H9 (cell line): ENCODE results near the gene TLR10. TPM values are rescaled to one million over a fixed set of nuclear protein-coding genes. Genes with fewer than 3 reads are reported as not detected.
"Not testable (repeated sequence)": the region's sequence is repeated elsewhere in the genome, so short reads cannot be mapped to it uniquely, and the experiment has no call there.

Experiments used
- DNase-seq: peaks from one replicate; pipeline ENCODE4 v3.0.0-alpha.2; 2017
- H2AFZ ChIP-seq: one replicate; pipeline ENCODE4 v1.6.1; 2013; ENCODE audit warnings: mild to moderate bottlenecking, low read length, control low read depth, moderate library complexity
- H2AK5ac ChIP-seq: 2 replicates; pipeline ENCODE4 v1.6.1; 2013; ENCODE audit warnings: low read length, control low read depth, mixed read lengths; ENCODE audit not compliant: insufficient read length
- H2BK120ac ChIP-seq: one replicate; pipeline ENCODE4 v1.6.1; 2013; ENCODE audit warnings: low read depth, mild to moderate bottlenecking, low read length, control low read depth, inconsistent platforms; ENCODE audit not compliant: poor library complexity, severe bottlenecking
- H2BK12ac ChIP-seq: 2 replicates; pipeline ENCODE4 v1.6.1; 2013; ENCODE audit warnings: low read length, control low read depth, mixed read lengths, low read depth; ENCODE audit not compliant: insufficient read length
- H2BK15ac ChIP-seq: 2 replicates; pipeline ENCODE4 v1.6.1; 2013; ENCODE audit warnings: low read depth, low read length, control low read depth
- H2BK20ac ChIP-seq: one replicate; pipeline ENCODE4 v1.6.1; 2013; ENCODE audit warnings: low read depth, mild to moderate bottlenecking, low read length, control low read depth, inconsistent platforms; ENCODE audit not compliant: poor library complexity, severe bottlenecking
- H2BK5ac ChIP-seq: 2 replicates; pipeline ENCODE4 v1.6.1; 2013; ENCODE audit warnings: low read length, control low read depth, mixed read lengths; ENCODE audit not compliant: insufficient read length
- H3K14ac ChIP-seq: 2 replicates; pipeline ENCODE4 v1.6.1; 2013; ENCODE audit warnings: low read length, control low read depth; ENCODE audit not compliant: insufficient read depth
- H3K18ac ChIP-seq: 2 replicates; pipeline ENCODE4 v1.6.1; 2013; ENCODE audit warnings: low read depth, mild to moderate bottlenecking, mixed read lengths, low read length, control low read depth; ENCODE audit not compliant: insufficient read length
- H3K23ac ChIP-seq: 2 replicates; pipeline ENCODE4 v1.6.1; 2013; ENCODE audit warnings: low read length, control low read depth, mixed read lengths, low read depth; ENCODE audit not compliant: insufficient read length
- H3K23me2 ChIP-seq: 2 replicates; pipeline ENCODE4 v1.6.1; 2013; ENCODE audit warnings: low read depth, mild to moderate bottlenecking, mixed read lengths, low read length, control low read depth; ENCODE audit not compliant: insufficient read length, poor library complexity, severe bottlenecking
- H3K27ac ChIP-seq: 2 replicates; pipeline ENCODE4 v1.5.1; 2013; ENCODE audit warnings: low read length, control low read depth, mixed read lengths, low read depth; ENCODE audit not compliant: insufficient read length
- H3K27me3 ChIP-seq: 2 replicates; pipeline ENCODE4 v1.6.1; 2013; ENCODE audit warnings: low read length, control low read depth, inconsistent platforms; ENCODE audit not compliant: insufficient read depth
- H3K4ac ChIP-seq: 2 replicates; pipeline ENCODE4 v1.6.1; 2013; ENCODE audit warnings: low read depth, mild to moderate bottlenecking, control low read depth, inconsistent platforms, low read length, moderate library complexity
- H3K4me1 ChIP-seq: 2 replicates; pipeline ENCODE4 v1.6.1; 2013; ENCODE audit warnings: low read length, control low read depth, inconsistent platforms; ENCODE audit not compliant: insufficient read depth
- H3K4me2 ChIP-seq: 2 replicates; pipeline ENCODE4 v1.6.1; 2013; ENCODE audit warnings: low read length, control low read depth, mixed read lengths; ENCODE audit not compliant: insufficient read length, insufficient read depth
- H3K56ac ChIP-seq: 2 replicates; pipeline ENCODE4 v1.6.1; 2013; ENCODE audit warnings: low read depth, mild to moderate bottlenecking, mixed read lengths, low read length, control low read depth; ENCODE audit not compliant: insufficient read length
- H3K79me1 ChIP-seq: 2 replicates; pipeline ENCODE4 v1.6.1; 2013; ENCODE audit warnings: low read depth, mild to moderate bottlenecking, moderate library complexity, low read length, control low read depth, inconsistent platforms; ENCODE audit not compliant: insufficient read depth, poor library complexity, severe bottlenecking
- H3K79me2 ChIP-seq: 2 replicates; pipeline ENCODE4 v1.6.1; 2013; ENCODE audit warnings: low read length, control low read depth, inconsistent platforms; ENCODE audit not compliant: insufficient read depth
- H3K9ac ChIP-seq: 2 replicates; pipeline ENCODE4 v1.6.1; 2013; ENCODE audit warnings: low read length, control low read depth, mixed read lengths; ENCODE audit not compliant: insufficient read length; ENCODE audit errors: extremely low read depth
- H3K9me3 ChIP-seq: one replicate; pipeline ENCODE4 v1.6.1; 2013; ENCODE audit warnings: low read depth, low read length, inconsistent platforms; ENCODE audit not compliant: control insufficient read depth
- H3T11ph ChIP-seq: one replicate; pipeline ENCODE4 v1.6.1; 2013; ENCODE audit warnings: mild to moderate bottlenecking, low read length, control low read depth, inconsistent platforms
- H4K20me1 ChIP-seq: one replicate; pipeline ENCODE4 v1.6.1; 2013; ENCODE audit not compliant: control insufficient read depth, insufficient read length, insufficient read depth
- H4K5ac ChIP-seq: 2 replicates; pipeline ENCODE4 v1.6.1; 2013; ENCODE audit warnings: low read depth, mild to moderate bottlenecking, mixed read lengths, low read length, control low read depth; ENCODE audit not compliant: insufficient read length
- H4K8ac ChIP-seq: replicated peaks from 2 replicates; pipeline ENCODE4 v1.6.1; 2013; ENCODE audit warnings: low read length, control low read depth, mixed read lengths, low read depth; ENCODE audit not compliant: insufficient read length
- H4K91ac ChIP-seq: 2 replicates; pipeline ENCODE4 v1.6.1; 2013; ENCODE audit warnings: low read depth, mild to moderate bottlenecking, moderate library complexity, mixed read lengths, low read length, control low read depth; ENCODE audit not compliant: insufficient read length
- H3K27ac Mint-ChIP-seq, 3 experiments: 2 replicates in 2 of 3; 3 replicates in 1 of 3; pipeline ENCODE4 v1.8.0; 2020 to 2021; ENCODE audit warnings: mixed read lengths in 3 of 3, mild to moderate bottlenecking in 1 of 3, moderate library complexity in 1 of 3
- H3K27me3 Mint-ChIP-seq: 2 replicates; pipeline ENCODE4 v1.8.0; 2021; ENCODE audit warnings: low read depth, mild to moderate bottlenecking, moderate library complexity, mixed read lengths
- H3K36me3 Mint-ChIP-seq, 3 experiments: 2 replicates in 2 of 3; 3 replicates in 1 of 3; pipeline ENCODE4 v1.8.0; 2020 to 2021; ENCODE audit warnings: low read depth in 3 of 3, mixed read lengths in 3 of 3; ENCODE audit not compliant: insufficient read depth in 1 of 3
- H3K4me1 Mint-ChIP-seq, 2 experiments: 2 replicates each; pipeline ENCODE4 v1.8.0; 2020; ENCODE audit warnings: mixed read lengths in 2 of 2
- H3K4me3 Mint-ChIP-seq, 2 experiments: 2 replicates in 1 of 2; 3 replicates in 1 of 2; pipeline ENCODE4 v1.8.0; 2020 to 2021; ENCODE audit warnings: mild to moderate bottlenecking in 2 of 2, mixed read lengths in 2 of 2, moderate library complexity in 1 of 2
- H3K9me3 Mint-ChIP-seq, 2 experiments: 2 replicates in 1 of 2; 3 replicates in 1 of 2; pipeline ENCODE4 v1.8.0; 2020; ENCODE audit warnings: mild to moderate bottlenecking in 2 of 2, mixed read lengths in 2 of 2, moderate library complexity in 1 of 2
- CTCF ChIP-seq: fragments of 200-600 bp; sonication (generic); conservative IDR thresholded peaks from 3 replicates; pipeline ENCODE4 v1.8.0; 2021; ENCODE audit warnings: antibody characterized with exemption, mild to moderate bottlenecking
- WGBS: extraction: QIAGEN DNeasy Blood & Tissue Kit; methylation state at CpG from one replicate; pipeline ENCODE4 v1.1.7; 2013; ENCODE audit warnings: missing lambda C conversion rate, low lambda C conversion rate, mixed read lengths; ENCODE audit not compliant: insufficient read length; ENCODE audit errors: extremely low coverage; 5-methylcytosine and 5-hydroxymethylcytosine counted together
- total RNA-seq: library from RNA; stranded (reverse); gene quantifications from 2 replicates; pipeline ENCODE4 v1.2.1, GENCODE V29; 2021

The TLR10 gene
- total RNA-seq, 1 experiment from 2014 or later, result not detected

GRCh38 chr4:38811297-38811696 is 28.5 kb upstream of the TLR10 start:
- Histone ChIP-seq H3K56ac (no peak overlapping the region), H3K9ac (no peak overlapping the region), H3K4ac (no peak overlapping the region), H3K27ac (no peak overlapping the region), H2AK5ac (no peak overlapping the region), H3K14ac (no peak overlapping the region; the same call in 1 of the 2 replicates), H2BK120ac (no peak overlapping the region), H3K18ac (no peak overlapping the region), H3K23ac (no peak overlapping the region), H3K79me1 (no peaks in the 10 kb centered on the region), H2BK12ac (no peak overlapping the region), H2AFZ (no peak overlapping the region), H4K20me1 (no peaks in the 10 kb centered on the region), H2BK5ac (no peak overlapping the region), H4K8ac (no peak overlapping the region), H3K27me3 (no peaks in the 10 kb centered on the region), H3K4me2 (no peak overlapping the region), H3T11ph (no peak overlapping the region), H3K9me3 (no peaks in the 10 kb centered on the region), H3K23me2 (no peaks in the 10 kb centered on the region), H4K5ac (no peak overlapping the region), H4K91ac (no peak overlapping the region), H3K4me1 (no peaks in the 10 kb centered on the region), H2BK20ac (no peak overlapping the region), H2BK15ac (no peak overlapping the region), H3K79me2 (no peaks in the 10 kb centered on the region)
- DNase-seq, result no peak
- Mint-ChIP-seq H3K4me1 (no peaks in the 10 kb centered on the region), H3K36me3 (peaks cover 3 to 7% (median 4%) of the 10 kb centered on the region in 3 experiments; a peak in 5 of 7 replicates), H3K4me3 (no peak overlapping the region), H3K27me3 (peaks cover 2% of the 10 kb centered on the region; the same call in 1 of the 2 replicates), H3K27ac (no peak overlapping the region), H3K9me3 (peaks cover 16 to 19% of the 10 kb centered on the region in 2 experiments)
- no peak for TF ChIP-seq CTCF
- WGBS, result no CpG with 5 or more reads among the region's 6 CpGs

GRCh38 chr4:38807462-38807861 is 24.7 kb upstream of the TLR10 start:
- peaks cover 24 to 32% of the 10 kb centered on the region in 2 experiments for H3K9me3 Mint-ChIP-seq
- not testable (repeated sequence) for H4K91ac ChIP-seq, H3K79me1 ChIP-seq, H2BK120ac ChIP-seq, H3K18ac ChIP-seq, H2BK12ac ChIP-seq, H3K4me3 Mint-ChIP-seq, H3K4me1 Mint-ChIP-seq, H3K79me2 ChIP-seq, H4K20me1 ChIP-seq, H3K4me2 ChIP-seq, H3K4me1 ChIP-seq, H3K23me2 ChIP-seq, H4K5ac ChIP-seq, H3K27ac ChIP-seq, H3K14ac ChIP-seq, H3K4ac ChIP-seq, H3K56ac ChIP-seq, H3K23ac ChIP-seq, DNase-seq, H3K27me3 ChIP-seq, H2BK15ac ChIP-seq, H2AFZ ChIP-seq, H2AK5ac ChIP-seq, H3K9me3 ChIP-seq, H3K9ac ChIP-seq, H2BK20ac ChIP-seq, H4K8ac ChIP-seq, H3K27ac Mint-ChIP-seq, H3T11ph ChIP-seq, H3K27me3 Mint-ChIP-seq, H2BK5ac ChIP-seq
- peaks cover 12 to 18% (median 15%) of the 10 kb centered on the region in 3 experiments for H3K36me3 Mint-ChIP-seq
- no CpG with 5 or more reads among the region's 29 CpGs for WGBS
